ENCODE data around the gene RPL27. TPM values are rescaled to one million over a fixed set of nuclear protein-coding genes. Genes with fewer than 3 reads are reported as not detected.
A peak's percentile ranks its signal among the peaks of the same experiment; 100 is the strongest.

The RPL27 gene
- total and polyA plus RNA-seq, 2 of the 13 experiments (the other 11 are each of a cell fraction or from before 2014, with no cell fraction given), result 1,585 to 5,840 TPM

DNA sequence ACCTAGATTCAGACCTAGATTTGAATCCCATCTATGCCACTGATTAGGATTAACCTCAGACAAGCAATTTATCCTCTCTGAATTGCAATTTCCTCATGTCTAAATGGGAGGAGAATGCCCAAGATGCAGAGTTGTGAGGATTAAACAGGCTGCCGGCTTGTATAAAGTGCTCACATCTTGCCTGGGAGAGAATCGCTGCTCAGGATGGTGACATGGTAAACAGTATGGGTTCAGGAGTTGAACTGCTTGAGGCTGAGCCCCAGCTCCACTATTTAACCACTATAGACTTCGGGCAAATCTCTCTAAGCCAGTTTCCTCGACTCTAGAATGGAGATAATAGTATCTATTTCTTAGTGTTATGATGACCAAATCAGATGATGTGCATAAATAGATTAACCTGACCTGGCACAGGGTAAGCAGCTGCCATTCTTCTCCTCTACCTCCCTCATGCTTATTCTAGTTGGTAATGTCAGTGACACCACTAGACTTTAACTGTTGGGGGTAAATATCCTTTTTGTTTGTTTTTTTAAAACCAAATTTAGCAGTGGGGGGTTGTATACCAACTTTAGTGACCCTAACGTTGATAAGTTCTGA lies 732 bp upstream of the RPL27 start:
- DNase-seq (ENCODE audit: low spot score) (no peak), FAIRE-seq (peak; percentile 70), ATAC-seq (peak; percentile 55)
- WGBS (ENCODE audit: low lambda C conversion rate), result 0% methylated on average over 5 of the region's 5 CpGs
- intact Hi-C loops (cut with micrococcal nuclease; ENCODE audit: unreplicated experiment) (loop anchor here (5.0 kb wide), 1 partner anchor 165 kb away; the partner anchor contains the start of gene PSME3), in situ Hi-C loops (cut with HindIII; ENCODE audit: extremely low pct_ligation_motif_present, low pct_unique_long_range_greater_than_20kb) (no loop called here)
- Histone ChIP-seq H4K20me1 (ENCODE audit: insufficient read depth, low read length) (peaks cover 23% of the 10 kb centered on the region), H3K79me2 (ENCODE audit: insufficient read depth, low read length) (peaks cover 21% of the 10 kb centered on the region), H3K4me3 (replicated peaks in 1 of 3; ENCODE audit: insufficient read depth in 1 of 3, low read depth in 2 of 3, low read length in 3 of 3) (peak overlapping the region; percentile 37 to 60 (median 56)), H2AFZ (ENCODE audit: low read length) (peak overlapping the region; percentile 7), H3K9me3 (ENCODE audit: low read length) (no peaks in the 10 kb centered on the region), H3K27me3 (ENCODE audit: control insufficient read depth in 1 of 2, insufficient read depth in 2 of 2, low read length in 2 of 2) (no peaks in the 10 kb centered on the region; a peak in 1 of 5 replicates), H3K4me2 (ENCODE audit: low read depth, low read length) (peak overlapping the region; percentile 88), H3K36me3 (replicated peaks in 1 of 2; ENCODE audit: control insufficient read depth in 1 of 2, insufficient read depth in 2 of 2, low read length in 2 of 2) (peaks cover 14 to 33% of the 10 kb centered on the region in 2 experiments), H3K4me1 (ENCODE audit: insufficient read depth, low read length) (peaks cover 45% of the 10 kb centered on the region), H3K27ac (ENCODE audit: extremely low read length, insufficient read depth, low read length) (peak overlapping the region; percentile 94), H3K9ac (ENCODE audit: insufficient read depth, low read depth, low read length) (peak overlapping the region; percentile 70)
- CTCF ChIA-PET (ENCODE audit: low intra/inter-chr PET ratio, low total read pairs), result interaction anchor here (1.1 to 1.5 kb wide), 3 partner anchors 18 to 154 kb away, joined by 3 to 6 read pairs (median 3); partner anchors contain the start of gene PTGES3L
- BruUV-seq (replicated peaks), result TSS peak; percentile 64
- POLR2A ChIA-PET, result interaction anchor here (0.7 to 3.2 kb wide), 59 partner anchors 9 to 1089 kb away, joined by 3 to 162 read pairs (median 6); partner anchors contain the start of genes AARSD1, AOC2, BECN1 and BRCA1
- TF ChIP-seq ERF (CRISPR knock-in tag; IDR thresholded peaks at IDR 0.05) (no peak), HIVEP1 (CRISPR knock-in tag; IDR thresholded peaks at IDR 0.05) (no peak), ZC3H13 (CRISPR knock-in tag; IDR thresholded peaks at IDR 0.05) (0 out of 2 replicates have a peak, but pooled peaks have one; percentile 32), KMT2A (CRISPR knock-in tag; IDR thresholded peaks at IDR 0.05) (no peak), ETV6 (CRISPR knock-in tag; conservative IDR thresholded peaks at IDR 0.05) (no peak), ZNF180 (CRISPR knock-in tag; IDR thresholded peaks at IDR 0.05; ENCODE audit: borderline replicate concordance, low read depth) (no peak), ZNF768 (CRISPR knock-in tag; IDR thresholded peaks at IDR 0.05) (no peak), TP53 (CRISPR knock-in tag; conservative IDR thresholded peaks at IDR 0.05) (no peak), ZNF720 (CRISPR knock-in tag; IDR thresholded peaks at IDR 0.05) (no peak)
- TF ChIP-seq, protein P1, sequence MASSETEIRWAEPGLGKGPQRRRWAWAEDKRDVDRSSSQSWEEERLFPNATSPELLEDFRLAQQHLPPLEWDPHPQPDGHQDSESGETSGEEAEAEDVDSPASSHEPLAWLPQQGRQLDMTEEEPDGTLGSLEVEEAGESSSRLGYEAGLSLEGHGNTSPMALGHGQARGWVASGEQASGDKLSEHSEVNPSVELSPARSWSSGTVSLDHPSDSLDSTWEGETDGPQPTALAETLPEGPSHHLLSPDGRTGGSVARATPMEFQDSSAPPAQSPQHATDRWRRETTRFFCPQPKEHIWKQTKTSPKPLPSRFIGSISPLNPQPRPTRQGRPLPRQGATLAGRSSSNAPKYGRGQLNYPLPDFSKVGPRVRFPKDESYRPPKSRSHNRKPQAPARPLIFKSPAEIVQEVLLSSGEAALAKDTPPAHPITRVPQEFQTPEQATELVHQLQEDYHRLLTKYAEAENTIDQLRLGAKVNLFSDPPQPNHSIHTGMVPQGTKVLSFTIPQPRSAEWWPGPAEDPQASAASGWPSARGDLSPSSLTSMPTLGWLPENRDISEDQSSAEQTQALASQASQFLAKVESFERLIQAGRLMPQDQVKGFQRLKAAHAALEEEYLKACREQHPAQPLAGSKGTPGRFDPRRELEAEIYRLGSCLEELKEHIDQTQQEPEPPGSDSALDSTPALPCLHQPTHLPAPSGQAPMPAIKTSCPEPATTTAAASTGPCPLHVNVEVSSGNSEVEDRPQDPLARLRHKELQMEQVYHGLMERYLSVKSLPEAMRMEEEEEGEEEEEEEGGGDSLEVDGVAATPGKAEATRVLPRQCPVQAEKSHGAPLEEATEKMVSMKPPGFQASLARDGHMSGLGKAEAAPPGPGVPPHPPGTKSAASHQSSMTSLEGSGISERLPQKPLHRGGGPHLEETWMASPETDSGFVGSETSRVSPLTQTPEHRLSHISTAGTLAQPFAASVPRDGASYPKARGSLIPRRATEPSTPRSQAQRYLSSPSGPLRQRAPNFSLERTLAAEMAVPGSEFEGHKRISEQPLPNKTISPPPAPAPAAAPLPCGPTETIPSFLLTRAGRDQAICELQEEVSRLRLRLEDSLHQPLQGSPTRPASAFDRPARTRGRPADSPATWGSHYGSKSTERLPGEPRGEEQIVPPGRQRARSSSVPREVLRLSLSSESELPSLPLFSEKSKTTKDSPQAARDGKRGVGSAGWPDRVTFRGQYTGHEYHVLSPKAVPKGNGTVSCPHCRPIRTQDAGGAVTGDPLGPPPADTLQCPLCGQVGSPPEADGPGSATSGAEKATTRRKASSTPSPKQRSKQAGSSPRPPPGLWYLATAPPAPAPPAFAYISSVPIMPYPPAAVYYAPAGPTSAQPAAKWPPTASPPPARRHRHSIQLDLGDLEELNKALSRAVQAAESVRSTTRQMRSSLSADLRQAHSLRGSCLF (CRISPR knock-in tag; IDR thresholded peaks at IDR 0.05; ENCODE audit: borderline replicate concordance), result no peak; the same call in 1 of the 2 replicates
- TF ChIP-seq, protein P2, sequence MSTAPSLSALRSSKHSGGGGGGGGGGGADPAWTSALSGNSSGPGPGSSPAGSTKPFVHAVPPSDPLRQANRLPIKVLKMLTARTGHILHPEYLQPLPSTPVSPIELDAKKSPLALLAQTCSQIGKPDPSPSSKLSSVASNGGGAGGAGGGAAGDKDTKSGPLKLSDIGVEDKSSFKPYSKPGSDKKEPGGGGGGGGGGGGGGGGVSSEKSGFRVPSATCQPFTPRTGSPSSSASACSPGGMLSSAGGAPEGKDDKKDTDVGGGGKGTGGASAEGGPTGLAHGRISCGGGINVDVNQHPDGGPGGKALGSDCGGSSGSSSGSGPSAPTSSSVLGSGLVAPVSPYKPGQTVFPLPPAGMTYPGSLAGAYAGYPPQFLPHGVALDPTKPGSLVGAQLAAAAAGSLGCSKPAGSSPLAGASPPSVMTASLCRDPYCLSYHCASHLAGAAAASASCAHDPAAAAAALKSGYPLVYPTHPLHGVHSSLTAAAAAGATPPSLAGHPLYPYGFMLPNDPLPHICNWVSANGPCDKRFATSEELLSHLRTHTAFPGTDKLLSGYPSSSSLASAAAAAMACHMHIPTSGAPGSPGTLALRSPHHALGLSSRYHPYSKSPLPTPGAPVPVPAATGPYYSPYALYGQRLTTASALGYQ (CRISPR knock-in tag; IDR thresholded peaks at IDR 0.05), result no peak; the same call in 1 of the 2 replicates
- TF ChIP-seq, protein P3, sequence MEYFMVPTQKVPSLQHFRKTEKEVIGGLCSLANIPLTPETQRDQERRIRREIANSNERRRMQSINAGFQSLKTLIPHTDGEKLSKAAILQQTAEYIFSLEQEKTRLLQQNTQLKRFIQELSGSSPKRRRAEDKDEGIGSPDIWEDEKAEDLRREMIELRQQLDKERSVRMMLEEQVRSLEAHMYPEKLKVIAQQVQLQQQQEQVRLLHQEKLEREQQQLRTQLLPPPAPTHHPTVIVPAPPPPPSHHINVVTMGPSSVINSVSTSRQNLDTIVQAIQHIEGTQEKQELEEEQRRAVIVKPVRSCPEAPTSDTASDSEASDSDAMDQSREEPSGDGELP (IDR thresholded peaks at IDR 0.05; ENCODE audit: borderline replicate concordance, low read depth), result no peak
- TF ChIP-seq, protein P4, sequence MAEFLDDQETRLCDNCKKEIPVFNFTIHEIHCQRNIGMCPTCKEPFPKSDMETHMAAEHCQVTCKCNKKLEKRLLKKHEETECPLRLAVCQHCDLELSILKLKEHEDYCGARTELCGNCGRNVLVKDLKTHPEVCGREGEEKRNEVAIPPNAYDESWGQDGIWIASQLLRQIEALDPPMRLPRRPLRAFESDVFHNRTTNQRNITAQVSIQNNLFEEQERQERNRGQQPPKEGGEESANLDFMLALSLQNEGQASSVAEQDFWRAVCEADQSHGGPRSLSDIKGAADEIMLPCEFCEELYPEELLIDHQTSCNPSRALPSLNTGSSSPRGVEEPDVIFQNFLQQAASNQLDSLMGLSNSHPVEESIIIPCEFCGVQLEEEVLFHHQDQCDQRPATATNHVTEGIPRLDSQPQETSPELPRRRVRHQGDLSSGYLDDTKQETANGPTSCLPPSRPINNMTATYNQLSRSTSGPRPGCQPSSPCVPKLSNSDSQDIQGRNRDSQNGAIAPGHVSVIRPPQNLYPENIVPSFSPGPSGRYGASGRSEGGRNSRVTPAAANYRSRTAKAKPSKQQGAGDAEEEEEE (CRISPR knock-in tag; IDR thresholded peaks at IDR 0.05; ENCODE audit: borderline replicate concordance), result no peak
- TF ChIP-seq, protein P5, sequence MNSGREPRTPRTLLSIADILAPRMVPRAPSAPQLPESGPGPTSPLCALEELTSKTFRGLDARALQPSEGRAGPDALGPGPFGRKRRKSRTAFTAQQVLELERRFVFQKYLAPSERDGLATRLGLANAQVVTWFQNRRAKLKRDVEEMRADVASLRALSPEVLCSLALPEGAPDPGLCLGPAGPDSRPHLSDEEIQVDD (CRISPR knock-in tag; IDR thresholded peaks at IDR 0.05; ENCODE audit: borderline replicate concordance), result no peak

Data from HepG2 (cell line).